Sigmoid colon (tissue), 7 donors: ENCODE data around the gene GPR63. TPM values are rescaled to one million over a fixed set of nuclear protein-coding genes. Genes with fewer than 3 reads are reported as not detected.

Experiments
- DNase-seq: peaks from one replicate; pipeline ENCODE4 v3.0.0-alpha.2; 2019
- H3K27ac ChIP-seq, 4 donors: fragments of 200-600 bp; sonication (generic); one replicate each; pipeline ENCODE4 v1.5.1; 2016 to 2019; ENCODE audit warnings: mild to moderate bottlenecking in 1 of 4
- H3K27me3 ChIP-seq, 3 donors: fragments of 200-600 bp; sonication (generic); one replicate each; pipeline ENCODE4 v1.5.1; 2019; ENCODE audit warnings: mild to moderate bottlenecking in 1 of 3
- H3K36me3 ChIP-seq, 4 donors: fragments of 200-600 bp; sonication (generic); one replicate each; pipeline ENCODE4 v1.5.1; 2016 to 2019
- H3K4me1 ChIP-seq, 4 donors: fragments of 200-600 bp; sonication (generic); one replicate each; pipeline ENCODE4 v1.5.1; 2017 to 2019
- H3K4me3 ChIP-seq, 4 donors: fragments of 200-600 bp; sonication (generic); one replicate each; pipeline ENCODE4 v1.5.1; 2017 to 2019; ENCODE audit warnings: mild to moderate bottlenecking in 2 of 4, moderate library complexity in 1 of 4
- H3K9me3 ChIP-seq, 4 donors: fragments of 200-600 bp in 3 of 4; sonication (generic) in 3 of 4; one replicate each; pipeline versions ENCODE4 v1.5.1 to v1.6.1; 2013 to 2019
- EP300 ChIP-seq, 4 donors: sonication (generic); formaldehyde crosslinking; IDR thresholded peaks; one replicate each; pipeline ENCODE4 v1.6.1; 2017; ENCODE audit warnings: antibody characterized with exemption in 4 of 4
- POLR2A ChIP-seq, 2 donors: fragments of 450-650 bp; IDR thresholded peaks; one replicate each; pipeline ENCODE4 v1.6.1; 2016; ENCODE audit warnings: antibody characterized with exemption in 2 of 2, mild to moderate bottlenecking in 2 of 2, moderate library complexity in 2 of 2
- POLR2AphosphoS5 ChIP-seq, 4 donors: sonication (generic); formaldehyde crosslinking; IDR thresholded peaks; one replicate each; pipeline ENCODE4 v1.6.1; 2017; ENCODE audit warnings: antibody characterized with exemption in 4 of 4
- WGBS, 2 donors: extraction: QIAGEN DNeasy Blood & Tissue Kit; methylation state at CpG; one replicate each; pipeline ENCODE4 v1.1.7; 2013; 5-methylcytosine and 5-hydroxymethylcytosine counted together
- intact Hi-C: fragments of 100-400 bp; cut with DNase I; formaldehyde crosslinking; loops from one replicate; pipeline ENCODE4 v1.15.1; 2023
- polyA plus RNA-seq, 3 donors: library from polyadenylated mRNA; stranded (reverse); fragments of 200-250 nt; gene quantifications; one replicate each; pipeline ENCODE4 v1.2.3, GENCODE V29; 2013
- total RNA-seq, 4 donors: library from RNA; depleted of rRNA; stranded (reverse); fragments of >200 nt; gene quantifications; one replicate each; pipeline ENCODE4 v1.1.0, GENCODE V29; 2016
- TF ChIP-seq, protein P1 (sequence below), 4 experiments: fragments of 450-650 bp in 3 of 4; fragments of 200-600 bp in 1 of 4; IDR thresholded peaks; one replicate each; pipeline ENCODE4 v1.5.1; 2016 to 2019; ENCODE audit warnings: antibody characterized with exemption in 4 of 4, mild to moderate bottlenecking in 3 of 4, moderate library complexity in 2 of 4
- donor health status: healthy with polysubstance abuse.
- donor health status: Bipolar disorder and iron deficiency.
- donor health status: healthy.

GPR63 gene
- total and polyA plus RNA-seq, 7 donors = under 0.01 to 1.8 (median 0.83) TPM

DNA sequence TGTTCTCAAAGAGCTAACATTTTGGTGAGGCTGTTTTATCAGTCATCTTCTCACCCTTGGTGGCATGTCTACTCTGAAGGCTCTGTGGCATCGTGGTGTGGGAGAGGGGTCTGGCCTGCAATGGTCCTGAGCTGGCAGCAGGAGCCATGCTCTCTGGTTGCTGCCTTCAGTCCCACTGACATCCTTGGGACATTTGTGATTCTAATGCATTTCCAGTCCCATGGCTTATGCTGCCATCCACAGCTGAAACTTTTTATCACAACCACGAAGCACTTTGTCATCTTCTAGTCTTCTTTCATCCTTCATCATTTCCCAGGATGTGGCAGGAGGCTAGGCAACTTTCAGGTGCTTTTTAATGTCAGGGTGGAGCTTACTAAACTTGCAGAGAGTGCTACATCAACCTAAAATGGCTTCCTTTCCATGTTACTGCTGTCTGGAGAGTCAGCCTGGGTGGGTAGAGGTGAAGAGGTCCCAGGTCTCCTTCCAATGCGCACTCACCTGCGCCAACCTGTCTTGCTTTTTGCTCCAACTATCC lies 77.1 kb downstream of the GPR63 start:
- Histone ChIP-seq H3K4me1 (no peaks in the 10 kb centered on the region), H3K4me3 (no peak overlapping the region), H3K36me3 (no peaks in the 10 kb centered on the region), H3K27me3 (no peaks in the 10 kb centered on the region), H3K9me3 (no peaks in the 10 kb centered on the region), H3K27ac (no peak overlapping the region)
- TF ChIP-seq, protein P1, sequence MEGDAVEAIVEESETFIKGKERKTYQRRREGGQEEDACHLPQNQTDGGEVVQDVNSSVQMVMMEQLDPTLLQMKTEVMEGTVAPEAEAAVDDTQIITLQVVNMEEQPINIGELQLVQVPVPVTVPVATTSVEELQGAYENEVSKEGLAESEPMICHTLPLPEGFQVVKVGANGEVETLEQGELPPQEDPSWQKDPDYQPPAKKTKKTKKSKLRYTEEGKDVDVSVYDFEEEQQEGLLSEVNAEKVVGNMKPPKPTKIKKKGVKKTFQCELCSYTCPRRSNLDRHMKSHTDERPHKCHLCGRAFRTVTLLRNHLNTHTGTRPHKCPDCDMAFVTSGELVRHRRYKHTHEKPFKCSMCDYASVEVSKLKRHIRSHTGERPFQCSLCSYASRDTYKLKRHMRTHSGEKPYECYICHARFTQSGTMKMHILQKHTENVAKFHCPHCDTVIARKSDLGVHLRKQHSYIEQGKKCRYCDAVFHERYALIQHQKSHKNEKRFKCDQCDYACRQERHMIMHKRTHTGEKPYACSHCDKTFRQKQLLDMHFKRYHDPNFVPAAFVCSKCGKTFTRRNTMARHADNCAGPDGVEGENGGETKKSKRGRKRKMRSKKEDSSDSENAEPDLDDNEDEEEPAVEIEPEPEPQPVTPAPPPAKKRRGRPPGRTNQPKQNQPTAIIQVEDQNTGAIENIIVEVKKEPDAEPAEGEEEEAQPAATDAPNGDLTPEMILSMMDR (IDR thresholded peaks at IDR 0.05) = no peak
- TF ChIP-seq POLR2AphosphoS5 (IDR thresholded peaks at IDR 0.05) (no peak), POLR2A (IDR thresholded peaks at IDR 0.05) (no peak), EP300 (IDR thresholded peaks at IDR 0.05) (no peak)
- 70 to 78% methylated on average over 4 of the region's 4 CpGs for whole genome bisulfite sequencing, 2 donors
- no peak for DNase-seq
- intact Hi-C loops = no loop called here

GRCh38 chr6:96755096-96755495 lies 82.2 kb downstream of the GPR63 start:
- whole genome bisulfite sequencing, 2 donors = 82 to 84% methylated on average over 3 of the region's 3 CpGs

GRCh38 chr6:96749891-96750290 lies 87.4 kb downstream of the GPR63 start:
- H3K4me1 ChIP-seq = no peaks in the 10 kb centered on the region
- no peak overlapping the region for H3K27ac ChIP-seq
- no peak overlapping the region for H3K4me3 ChIP-seq
- intact Hi-C loops = no loop called here
- no peaks in the 10 kb centered on the region for H3K9me3 ChIP-seq
- no peaks in the 10 kb centered on the region for H3K36me3 ChIP-seq
- DNase-seq = no peak
- TF ChIP-seq POLR2A (IDR thresholded peaks at IDR 0.05) = no peak
- no peaks in the 10 kb centered on the region for H3K27me3 ChIP-seq
- 87 to 90% methylated on average over 6 of the region's 6 CpGs for WGBS, 2 donors

More at GRCh38 chr6:96755096-96755495, 82.2 kb downstream of the GPR63 start:
- no peak for TF ChIP-seq POLR2A (IDR thresholded peaks at IDR 0.05)
- TF ChIP-seq POLR2AphosphoS5 (IDR thresholded peaks at IDR 0.05) = no peak
- no peak for TF ChIP-seq EP300 (IDR thresholded peaks at IDR 0.05)
- TF ChIP-seq, protein P1 (IDR thresholded peaks at IDR 0.05) = no peak
- Histone ChIP-seq H3K4me1 (no peaks in the 10 kb centered on the region), H3K4me3 (no peak overlapping the region), H3K27me3 (no peaks in the 10 kb centered on the region), H3K9me3 (no peaks in the 10 kb centered on the region), H3K36me3 (no peaks in the 10 kb centered on the region), H3K27ac (no peak overlapping the region)
- intact Hi-C loops = no loop called here
- no peak for DNase-seq

Other genes starting within 250 kb of the GPR63 start
- 10 to 100 TPM; 15.1 to 32.1 (median 26.2) TPM for gene NDUFAF4, start 60.4 kb upstream of the GPR63 start, total RNA-seq
- 10 to 100 TPM; 28.2 to 38.1 (median 31.2) TPM for gene NDUFAF4, start 60.4 kb upstream of the GPR63 start, polyA plus RNA-seq
- gene KLHL32, start 87.3 kb upstream of the GPR63 start, total RNA-seq = 1 to 10 TPM in 1 of 4 donors, under 1 TPM in 2, not detected in 1; 0.27 to 2.3 (median 0.71) TPM
- gene KLHL32, start 87.3 kb upstream of the GPR63 start, polyA plus RNA-seq = 1 to 10 TPM in 1 of 3 donors, under 1 TPM in 2; 0.32 to 3.0 (median 0.60) TPM